Putamen (tissue), 1 donor: Measurements from ENCODE around the gene CISD2.
"Not testable (repeated sequence)": the region's sequence is repeated elsewhere in the genome, so short reads cannot be mapped to it uniquely, and the experiment has no call there.

Experiments used
- DNase-seq: peaks from one replicate; pipeline ENCODE4 v3.0.0-alpha.2; 2016; ENCODE audit warnings: low spot score

Gene CISD2

GRCh38 chr4:102850370-102850769 lies 18.4 kb upstream of the CISD2 start:
- no peak for DNase-seq

DNA sequence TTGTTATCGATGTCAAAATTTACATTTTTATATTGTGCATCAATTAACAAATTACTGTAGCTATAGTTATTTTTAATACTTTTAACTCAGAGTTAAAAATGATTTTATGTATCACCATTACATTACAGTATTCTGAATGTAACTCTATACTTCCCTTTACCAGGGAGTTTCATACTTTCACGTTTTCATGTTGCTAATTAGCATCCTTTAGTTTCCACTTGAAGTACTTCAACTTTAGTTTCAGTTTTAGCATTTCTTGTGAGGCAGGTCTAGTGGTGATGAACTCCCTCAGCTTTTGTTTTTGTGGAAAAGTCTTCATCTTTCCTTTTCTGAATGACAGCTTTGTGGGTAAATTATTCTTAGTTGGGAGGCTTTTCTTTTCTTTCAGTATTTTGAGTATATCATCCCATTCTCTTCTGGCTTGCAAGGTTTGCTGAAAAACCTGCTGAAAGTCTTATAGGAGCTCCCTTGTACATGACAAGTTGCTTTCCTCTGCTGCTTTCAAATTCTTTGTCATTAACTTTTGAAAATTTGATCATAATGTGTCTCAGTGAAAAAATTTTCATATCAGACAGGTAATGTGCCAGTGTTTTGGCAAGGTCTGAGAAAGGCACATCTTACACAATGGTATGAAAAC lies 9.8 kb upstream of the CISD2 start:
- DNase-seq = no peak

DNA sequence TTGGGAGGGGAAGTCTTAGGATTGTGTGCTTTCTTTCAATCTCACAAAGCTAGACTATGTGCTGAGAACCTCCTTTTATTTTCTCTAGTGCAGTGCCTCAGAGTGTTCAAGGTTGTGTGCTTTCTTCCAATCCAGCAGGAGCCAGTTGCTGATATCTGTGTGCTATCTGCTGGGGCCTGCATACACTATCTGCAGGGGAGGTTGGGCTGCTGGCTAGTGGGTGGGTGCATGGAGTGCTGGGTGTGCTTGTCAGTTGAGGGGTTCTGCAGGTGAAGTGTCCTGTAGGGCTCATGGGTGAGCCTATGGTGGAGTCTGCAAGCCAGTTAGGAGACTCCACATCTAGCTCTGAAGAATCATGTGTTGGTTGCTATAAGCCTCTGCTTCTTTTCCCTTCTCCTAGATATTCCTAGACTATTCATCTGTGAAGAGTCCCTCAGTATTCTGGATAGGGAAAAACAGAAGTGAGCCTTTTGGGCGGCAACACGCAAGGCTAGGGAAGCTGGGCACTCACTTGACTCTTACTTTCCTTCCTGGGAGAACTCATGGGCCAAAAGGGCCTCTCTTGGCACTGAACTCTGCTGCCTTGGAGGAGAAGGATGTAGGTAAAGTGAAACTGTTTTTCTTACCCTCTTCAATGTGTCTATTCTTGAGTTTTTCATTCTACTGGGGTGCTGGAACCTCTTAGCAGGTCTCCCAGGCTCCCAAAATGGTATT lies 8.0 kb upstream of the CISD2 start:
- DNase-seq = no peak

GRCh38 chr4:102862016-102862415 lies 6.8 kb upstream of the CISD2 start:
- no peak for DNase-seq

- DNase-seq = no peak
Observed at GRCh38 chr4:102862747-102863146, 6.0 kb upstream of the CISD2 start.

- not testable (repeated sequence) for DNase-seq
Observed at GRCh38 chr4:102865327-102865726, 3.5 kb upstream of the CISD2 start.

DNA sequence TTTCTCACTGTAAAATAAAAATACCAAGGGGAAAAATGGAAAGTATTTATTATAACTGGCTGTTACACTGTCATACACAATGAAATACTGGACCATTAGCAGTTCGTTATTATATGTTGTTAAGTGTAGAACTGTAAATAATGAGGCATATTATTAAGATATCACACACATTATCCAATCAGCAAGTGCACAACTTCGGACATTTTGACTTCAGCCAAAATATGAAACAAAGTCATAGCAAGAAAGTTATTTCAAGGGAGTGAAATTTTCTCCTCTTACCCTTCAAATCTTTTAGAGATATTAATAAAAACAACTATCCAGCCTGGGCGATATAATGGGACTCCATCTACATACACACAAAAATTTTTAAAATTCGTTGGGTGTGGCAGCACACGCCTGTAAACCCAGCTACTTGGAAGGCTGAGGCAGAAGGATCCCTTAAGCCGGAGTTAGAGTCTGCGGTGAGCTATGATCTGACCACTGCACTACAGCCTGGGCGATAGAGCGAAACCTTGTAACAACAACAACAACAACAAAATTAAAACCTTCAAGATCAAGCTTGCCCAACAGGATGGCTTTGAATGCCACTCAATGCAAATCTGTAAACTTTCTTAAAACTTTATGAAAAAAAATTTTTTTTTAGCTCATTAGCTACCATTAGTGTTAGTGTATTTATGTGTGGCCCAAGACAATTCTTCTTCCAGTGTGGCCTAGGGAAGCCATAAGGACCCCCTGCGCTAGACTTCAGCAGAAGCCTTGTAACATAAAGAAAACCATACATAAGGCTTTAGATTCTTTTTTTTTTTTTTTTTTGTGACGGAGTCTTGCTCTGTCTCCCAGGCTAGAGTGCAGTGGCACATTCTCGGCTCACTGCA lies 1.3 kb upstream of the CISD2 start:
- DNase-seq = no peak

DNA sequence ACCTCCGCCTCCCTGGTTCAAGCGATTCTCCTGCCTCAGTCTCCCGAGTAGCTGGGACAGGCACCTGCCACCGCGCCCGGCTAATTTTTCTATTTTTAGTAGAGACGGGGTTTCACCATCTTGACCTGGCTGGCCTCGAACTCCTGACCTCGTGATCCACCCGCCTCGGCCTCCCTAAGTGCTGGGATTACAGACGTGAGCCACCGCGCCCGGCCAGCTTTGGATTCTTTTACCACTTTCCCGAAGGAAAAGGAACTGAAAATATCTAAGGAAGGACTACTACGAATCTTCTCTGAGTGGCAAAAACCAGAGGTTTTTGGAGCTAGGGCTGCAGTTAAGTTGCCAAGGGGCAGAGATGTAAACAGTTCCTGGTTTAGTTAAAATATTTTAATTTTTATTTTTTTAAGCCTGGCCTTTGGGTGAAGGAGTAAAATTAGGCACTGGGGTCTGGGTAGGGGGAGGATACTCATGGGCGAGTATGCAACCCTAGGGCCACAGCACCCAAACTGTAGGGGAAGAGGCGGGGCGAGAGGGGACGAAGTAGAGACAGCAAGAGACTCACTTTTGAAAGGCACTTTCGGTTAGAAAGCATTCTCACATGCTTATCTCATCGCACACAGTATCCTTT lies 525 bp upstream of the CISD2 start:
- DNase-seq = no peak

GRCh38 chr4:102869569-102870197 lies 891 bp downstream of the CISD2 start:
- DNase-seq = no peak

DNA sequence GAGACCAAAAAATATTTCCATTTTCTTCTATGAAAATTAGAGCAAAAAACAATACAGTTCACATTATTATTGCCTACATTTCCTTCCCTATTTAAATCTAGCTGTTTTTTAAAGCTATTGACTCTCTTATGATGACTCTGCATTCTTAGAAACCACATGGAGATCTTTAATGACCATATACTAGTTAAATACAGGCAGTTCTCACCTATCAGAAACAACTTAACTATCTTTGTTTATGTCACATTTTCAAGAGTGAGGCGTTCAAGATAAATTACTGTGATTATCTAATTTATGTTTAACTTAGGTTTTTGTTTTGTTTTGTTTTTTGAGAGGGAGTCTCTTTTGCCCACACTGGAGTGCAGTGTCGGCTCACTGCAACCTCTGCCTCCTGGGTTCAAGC lies 3.0 kb downstream of the CISD2 start:
- no peak for DNase-seq

DNA sequence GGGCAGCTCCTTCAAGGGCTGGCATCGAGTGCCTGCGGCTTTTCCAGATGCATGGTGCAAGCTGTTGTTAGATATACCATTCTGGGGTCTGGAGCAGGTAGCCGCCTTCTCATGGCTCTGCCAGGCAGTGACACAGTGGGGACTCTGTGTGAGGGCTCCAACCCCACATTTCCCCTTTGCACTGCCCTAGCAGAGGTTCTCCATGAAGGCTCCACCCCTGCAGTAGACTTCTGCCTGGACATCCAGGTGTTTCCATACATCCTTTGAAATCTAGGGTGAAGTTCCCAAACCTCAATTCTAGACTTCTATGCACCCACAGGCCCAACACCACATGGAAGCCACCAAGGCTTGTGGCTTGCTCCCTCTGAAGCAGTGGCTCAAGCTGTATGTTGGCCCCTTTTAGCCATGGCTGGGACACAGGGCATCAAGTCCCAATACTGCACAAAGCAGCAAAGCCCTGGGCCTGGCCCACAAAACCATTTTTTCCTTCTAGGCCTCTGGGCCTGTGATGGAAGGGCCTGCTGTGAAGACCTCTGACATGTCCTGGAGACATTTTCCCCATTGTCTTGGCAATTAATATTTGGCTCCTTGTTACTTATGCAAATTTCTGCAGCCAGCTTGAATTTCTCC lies 8.8 kb downstream of the CISD2 start:
- DNase-seq = not testable (repeated sequence)

DNA sequence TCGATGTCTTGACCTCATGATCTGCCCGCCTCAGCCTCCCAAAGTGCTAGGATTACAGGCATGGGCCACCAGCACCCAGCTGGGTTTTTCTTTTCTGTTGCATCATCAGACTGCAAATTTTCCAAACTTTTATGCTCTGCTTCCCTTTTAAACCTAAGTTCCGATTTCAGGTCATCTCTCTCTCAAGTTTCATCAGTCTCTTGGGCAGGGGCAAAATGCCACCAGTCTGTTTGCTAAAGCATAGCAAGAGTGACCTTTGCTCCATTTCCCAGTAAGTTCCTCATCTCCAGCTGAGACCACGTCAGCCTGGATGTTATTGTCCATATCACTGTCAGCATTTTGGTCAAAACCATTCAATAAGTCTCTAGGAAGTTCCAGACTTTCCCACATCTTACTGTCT lies 9.6 kb downstream of the CISD2 start:
- not testable (repeated sequence) for DNase-seq

- DNase-seq = no peak
Observed at GRCh38 chr4:102878901-102879300, 10.1 kb downstream of the CISD2 start.

DNA sequence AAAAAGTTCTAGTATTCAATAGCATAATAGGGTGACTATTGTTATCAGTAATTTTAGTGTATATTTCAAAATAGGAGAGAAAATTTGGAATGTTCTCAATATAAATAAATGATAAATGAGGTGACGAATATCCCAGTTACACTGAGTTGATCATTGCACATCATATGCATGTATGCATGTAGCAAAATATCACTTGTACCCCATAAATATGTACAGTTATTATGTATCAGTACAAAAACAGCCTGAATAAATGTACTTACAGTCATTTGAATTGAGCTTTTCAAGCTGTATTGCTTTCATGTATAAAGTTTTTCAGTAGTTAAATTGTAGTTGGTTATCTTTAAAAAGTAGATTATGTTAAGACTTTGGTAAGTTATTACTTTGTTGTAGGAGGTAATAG lies 12.6 kb downstream of the CISD2 start:
- DNase-seq = no peak

- no peak for DNase-seq
Observed at GRCh38 chr4:102883278-102883677, 14.5 kb downstream of the CISD2 start.

DNA sequence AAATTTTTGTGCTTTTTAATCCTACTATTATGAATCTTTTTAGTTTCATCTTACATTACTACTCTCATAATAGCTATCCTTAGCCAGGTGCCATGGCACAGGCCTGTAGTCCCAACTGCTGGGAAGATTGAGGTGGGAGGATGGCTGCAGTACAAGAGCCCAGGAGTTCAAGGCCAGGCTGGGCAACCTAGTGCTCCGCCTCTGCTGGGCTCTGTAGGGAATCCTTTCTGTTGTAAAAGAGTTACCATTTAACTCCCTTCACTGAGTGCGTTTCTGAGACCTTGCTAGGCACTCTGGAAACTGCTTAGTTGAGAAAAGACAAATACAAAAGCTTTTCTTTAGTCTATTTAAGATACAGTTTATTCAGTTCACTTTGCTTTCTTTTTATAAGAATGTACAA lies 19.8 kb downstream of the CISD2 start:
- not testable (repeated sequence) for DNase-seq

- DNase-seq = not testable (repeated sequence)
Observed at GRCh38 chr4:102889866-102890265, 21.1 kb downstream of the CISD2 start.

GRCh38 chr4:102896547-102896946 lies 27.8 kb downstream of the CISD2 start:
- DNase-seq = not testable (repeated sequence)

GRCh38 chr4:102897610-102898009 lies 28.8 kb downstream of the CISD2 start:
- not testable (repeated sequence) for DNase-seq

GRCh38 chr4:102901804-102902203 lies 33.0 kb downstream of the CISD2 start:
- DNase-seq = no peak

DNA sequence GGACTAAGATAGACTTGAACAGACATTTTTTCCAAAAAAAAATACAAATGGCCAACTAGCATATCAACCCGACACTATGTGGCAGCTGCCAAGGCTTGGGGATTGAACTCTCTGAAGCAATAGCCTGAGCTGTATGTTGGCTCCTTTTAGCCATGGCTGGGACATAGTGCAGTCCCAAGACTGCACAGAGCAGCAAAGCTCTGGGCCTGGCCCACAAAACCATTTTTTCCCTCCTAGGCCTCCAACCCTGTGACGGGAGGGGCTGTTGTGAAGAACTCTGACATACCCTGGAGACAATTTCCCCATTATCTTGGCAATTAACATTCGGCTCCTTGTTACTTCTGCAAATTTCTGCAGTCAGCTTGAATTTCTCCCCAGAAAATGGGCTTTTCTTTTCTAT lies 50.1 kb downstream of the CISD2 start:
- no peak for DNase-seq
